Parathyroid adenoma (tissue), 2 donors: ENCODE results near the gene SCO2.

Experiments used
- H2AFZ ChIP-seq: fragments of 300-600 bp; sonication (generic); one replicate; pipeline ENCODE4 v1.7.0; 2017; ENCODE audit warnings: antibody characterized with exemption, mild to moderate bottlenecking
- H3K27ac ChIP-seq: fragments of 300-600 bp; sonication (generic); one replicate; pipeline ENCODE4 v1.7.0; 2017
- H3K27me3 ChIP-seq: fragments of 300-600 bp; sonication (generic); one replicate; pipeline ENCODE4 v1.7.0; 2017; ENCODE audit warnings: low read length; ENCODE audit not compliant: control insufficient read depth, insufficient read depth
- H3K36me3 ChIP-seq: fragments of 300-600 bp; sonication (generic); one replicate; pipeline ENCODE4 v1.7.0; 2017; ENCODE audit warnings: low read length; ENCODE audit not compliant: control insufficient read depth, insufficient read depth
- H3K4me1 ChIP-seq: fragments of 300-600 bp; sonication (generic); one replicate; pipeline ENCODE4 v1.7.0; 2017; ENCODE audit warnings: control low read depth
- H3K4me2 ChIP-seq: fragments of 300-600 bp; sonication (generic); one replicate; pipeline ENCODE4 v1.7.0; 2017; ENCODE audit warnings: low read length
- H3K4me3 ChIP-seq: fragments of 300-600 bp; sonication (generic); one replicate; pipeline ENCODE4 v1.7.0; 2017; ENCODE audit warnings: low read depth, low read length
- H3K79me2 ChIP-seq: fragments of 300-600 bp; sonication (generic); one replicate; pipeline ENCODE4 v1.7.0; 2017; ENCODE audit warnings: control low read depth
- H3K9ac ChIP-seq: fragments of 300-600 bp; sonication (generic); one replicate; pipeline ENCODE4 v1.7.0; 2017; ENCODE audit warnings: mild to moderate bottlenecking
- H3K9me3 ChIP-seq: fragments of 300-600 bp; sonication (generic); one replicate; pipeline ENCODE4 v1.7.0; 2017; ENCODE audit warnings: low read length; ENCODE audit not compliant: control insufficient read depth
- CTCF ChIP-seq: fragments of 300-600 bp; sonication (generic); IDR thresholded peaks from one replicate; pipeline ENCODE4 v1.7.0; 2017; ENCODE audit warnings: antibody characterized with exemption, mild to moderate bottlenecking
- donor health status: primary hyperparathyroidism.

The SCO2 gene

GRCh38 chr22:50529897-50530579 lies 4.6 kb upstream of the SCO2 start, which contains the start of gene TYMP:
TSS of gene TYMP (minus strand) at chr22:50530012. CDS start at chr22:50529709, 303 bp downstream.
- TF ChIP-seq CTCF, result no peak
- Histone ChIP-seq H3K79me2 (no peaks in the 10 kb centered on the region), H3K36me3 (no peaks in the 10 kb centered on the region), H3K27ac (peak within 1 kb of the TSS; percentile 88), H3K4me1 (peaks cover 9% of the 10 kb centered on the region), H3K9me3 (no peaks in the 10 kb centered on the region), H3K9ac (peak within 1 kb of the TSS; percentile 19), H3K27me3 (no peaks in the 10 kb centered on the region), H3K4me2 (peak within 1 kb of the TSS; percentile 99), H2AFZ (peak within 1 kb of the TSS; percentile 76), H3K4me3 (peak within 1 kb of the TSS; percentile 95)

- peak overlapping the region; percentile 99 for H3K4me2 ChIP-seq
- H3K27me3 ChIP-seq, result no peaks in the 10 kb centered on the region
- peaks cover 9% of the 10 kb centered on the region for H3K4me1 ChIP-seq
- no peak overlapping the region for H2AFZ ChIP-seq
- H3K27ac ChIP-seq, result peak overlapping the region; percentile 88
- H3K36me3 ChIP-seq, result no peaks in the 10 kb centered on the region
- TF ChIP-seq CTCF, result no peak
- H3K9me3 ChIP-seq, result no peaks in the 10 kb centered on the region
- H3K9ac ChIP-seq, result no peak overlapping the region
- H3K4me3 ChIP-seq, result peak overlapping the region; percentile 95
- no peaks in the 10 kb centered on the region for H3K79me2 ChIP-seq
Measured at GRCh38 chr22:50529416-50529896, 4.1 kb upstream of the SCO2 start.

- H3K27me3 ChIP-seq, result no peaks in the 10 kb centered on the region
- H3K4me2 ChIP-seq, result no peak overlapping the region
- no peak for TF ChIP-seq CTCF
- H3K9ac ChIP-seq, result no peak overlapping the region
- peaks cover 9% of the 10 kb centered on the region for H3K4me1 ChIP-seq
- H2AFZ ChIP-seq, result no peak overlapping the region
- no peaks in the 10 kb centered on the region for H3K36me3 ChIP-seq
- H3K9me3 ChIP-seq, result no peaks in the 10 kb centered on the region
- no peaks in the 10 kb centered on the region for H3K79me2 ChIP-seq
- no peak overlapping the region for H3K4me3 ChIP-seq
- peak overlapping the region; percentile 88 for H3K27ac ChIP-seq
Measured at GRCh38 chr22:50528682-50529415, 3.5 kb upstream of the SCO2 start.

GRCh38 chr22:50527921-50528681 lies 2.7 kb upstream of the SCO2 start:
- no peaks in the 10 kb centered on the region for H3K36me3 ChIP-seq
- H3K27me3 ChIP-seq, result no peaks in the 10 kb centered on the region
- no peaks in the 10 kb centered on the region for H3K9me3 ChIP-seq
- H3K4me1 ChIP-seq, result peaks cover 4% of the 10 kb centered on the region
- no peak overlapping the region for H3K4me3 ChIP-seq
- TF ChIP-seq CTCF, result no peak
- H3K4me2 ChIP-seq, result no peak overlapping the region
- no peak overlapping the region for H2AFZ ChIP-seq
- H3K9ac ChIP-seq, result no peak overlapping the region
- H3K27ac ChIP-seq, result peak overlapping the region; percentile 88
- H3K79me2 ChIP-seq, result no peaks in the 10 kb centered on the region
